DMS79 (cell line): ENCODE results near the gene CD34.

Source experiments
- DNase-seq: peaks from one replicate; lab custom pipeline; 2025; lab: John Stamatoyannopoulos, UW

The CD34 gene

GRCh38 chr1:207853372-207853757 is 57.6 kb downstream of the CD34 start:
- DNase-seq, result no peak

DNA sequence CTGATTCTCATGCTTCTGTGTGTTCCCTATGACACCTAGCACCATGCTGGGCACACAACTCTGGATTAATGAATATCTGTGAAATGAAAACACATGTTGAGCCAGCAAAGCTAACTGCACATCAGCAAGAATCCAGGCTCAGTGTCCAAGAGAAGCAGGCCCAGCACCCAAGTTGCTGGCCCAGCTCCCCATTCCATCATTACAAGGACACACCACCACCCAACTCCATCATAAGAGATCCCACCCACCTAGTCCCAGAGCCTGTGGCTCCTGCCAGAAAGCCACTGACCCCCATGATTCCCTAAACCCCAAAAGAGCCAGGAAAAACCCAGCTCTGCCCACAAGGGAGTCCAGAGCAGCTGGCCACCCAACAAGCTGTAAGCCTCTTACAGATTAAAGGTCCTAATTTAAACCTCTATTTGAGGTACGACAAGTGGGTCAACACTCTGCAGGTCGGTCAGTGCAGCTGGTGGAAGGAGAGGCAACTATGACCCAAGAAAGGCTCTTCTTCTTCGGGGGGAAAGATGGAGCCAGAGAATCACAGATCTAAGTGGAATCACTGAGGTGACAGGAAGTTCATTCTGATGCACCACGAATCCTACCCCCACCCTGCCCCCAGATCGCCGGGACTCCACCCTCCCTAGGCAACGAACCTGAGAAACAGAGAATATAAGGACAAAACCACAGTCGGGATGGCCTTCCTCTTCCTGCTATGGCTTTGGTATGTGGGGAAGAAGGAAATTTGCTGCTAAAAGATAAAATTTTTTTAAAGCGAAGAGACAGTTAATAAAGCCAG is 58.2 kb downstream of the CD34 start:
- no peak for DNase-seq

GRCh38 chr1:207851696-207852095 is 59.2 kb downstream of the CD34 start:
- no peak for DNase-seq

DNA sequence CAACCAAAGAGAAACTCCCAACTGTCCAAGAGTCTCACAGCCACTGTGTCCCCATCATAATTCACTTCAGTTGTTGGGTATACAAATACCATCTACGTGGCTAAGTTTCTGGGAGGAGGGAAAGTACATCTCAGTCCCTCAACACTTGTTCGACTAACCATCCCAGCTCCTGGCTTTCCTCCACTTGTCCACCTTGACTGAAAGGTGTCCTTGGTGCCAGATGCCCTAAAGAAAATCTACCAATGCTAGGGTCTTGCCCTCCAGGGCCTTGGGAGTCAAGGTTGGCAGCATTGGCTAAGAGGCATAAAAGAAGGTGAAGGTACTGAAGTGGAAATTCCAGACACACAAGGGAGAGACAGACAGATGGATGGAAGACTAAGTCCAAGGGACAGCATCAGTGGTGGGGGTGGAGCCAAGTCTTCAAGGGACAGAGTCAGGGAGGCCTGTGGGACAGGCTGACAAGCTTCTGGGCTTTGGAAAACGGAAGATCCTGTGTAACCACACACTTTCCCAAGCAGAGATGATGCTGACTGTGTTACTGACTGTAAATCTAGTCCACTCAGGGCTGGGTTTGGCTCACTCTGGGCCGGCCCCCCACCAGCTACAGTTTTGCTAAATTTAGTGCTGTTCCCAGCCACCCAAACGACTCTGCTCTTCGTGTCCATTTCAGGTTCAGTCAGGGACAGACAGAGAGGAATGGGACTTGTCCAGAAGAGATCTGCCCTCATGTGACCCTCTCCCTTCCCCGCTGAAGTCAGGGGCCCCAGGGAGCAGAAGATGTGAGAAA is 60.1 kb downstream of the CD34 start:
- DNase-seq, result no peak

- no peak for DNase-seq
These were observed 61.3 kb downstream of the CD34 start for GRCh38 chr1:207849646-207850045.

GRCh38 chr1:207849016-207849415 is 61.9 kb downstream of the CD34 start:
- DNase-seq, result no peak

DNA sequence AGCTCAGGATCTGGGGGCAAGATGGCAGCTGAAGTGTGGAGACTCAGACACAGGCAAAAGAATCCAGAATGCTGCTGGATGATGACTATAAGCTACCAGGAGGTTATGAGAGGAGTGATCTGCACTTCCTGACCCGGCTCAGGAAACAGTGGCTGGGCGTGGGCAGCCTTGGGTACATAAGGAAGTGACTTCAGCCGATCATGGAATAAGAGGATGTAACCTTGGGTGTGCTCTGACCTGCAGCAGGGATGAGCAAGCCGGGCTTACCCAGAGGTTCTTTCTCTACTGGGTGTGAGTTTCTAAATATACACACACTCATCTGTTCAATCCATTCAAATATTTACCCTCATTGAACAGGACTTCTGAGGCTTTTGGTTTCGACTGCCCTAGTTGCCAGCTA is 62.7 kb downstream of the CD34 start:
- DNase-seq, result no peak

GRCh38 chr1:207847116-207847515 is 63.8 kb downstream of the CD34 start:
- DNase-seq, result no peak

- no peak for DNase-seq
These were observed 65.8 kb downstream of the CD34 start for GRCh38 chr1:207845109-207845508.

DNA sequence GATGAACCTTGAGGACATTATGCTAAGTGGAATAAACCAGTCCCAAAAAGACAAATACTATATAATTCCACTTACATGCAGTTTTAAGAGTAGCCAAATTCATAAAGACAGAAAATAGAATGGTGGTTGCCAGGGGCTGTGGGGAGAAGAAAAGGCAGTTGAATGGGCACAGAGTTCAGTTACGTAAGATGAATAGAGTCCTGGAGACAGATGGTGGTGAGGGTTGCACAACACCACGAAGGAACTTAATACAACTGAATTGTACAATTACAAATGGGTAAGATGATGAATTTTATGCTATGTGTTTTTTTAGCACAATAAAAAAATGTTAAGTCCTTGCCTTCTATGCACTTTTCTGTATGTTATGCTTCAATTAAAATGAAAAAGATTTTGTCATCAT is 66.6 kb downstream of the CD34 start:
- DNase-seq, result no peak

DNA sequence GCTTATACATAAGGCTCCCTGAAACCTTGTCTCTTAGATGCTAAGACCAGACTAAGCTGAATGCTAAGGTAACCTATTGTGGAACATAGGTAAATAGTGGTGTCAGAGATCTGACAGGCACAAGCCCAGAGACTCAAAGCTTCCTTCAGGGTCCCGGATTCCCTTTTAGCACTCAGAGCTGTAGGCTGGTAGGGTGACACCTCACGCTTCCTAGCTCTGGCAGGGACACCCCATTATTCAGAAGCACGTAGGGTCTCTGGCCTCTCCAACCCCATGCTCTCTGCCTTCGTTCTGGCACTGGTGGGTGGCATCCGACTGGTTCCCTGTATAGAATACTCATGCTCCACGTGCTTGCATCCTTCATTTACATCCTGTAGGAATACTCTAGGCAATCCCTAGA is 68.4 kb downstream of the CD34 start:
- DNase-seq, result no peak

GRCh38 chr1:207841901-207842300 is 69.0 kb downstream of the CD34 start:
- DNase-seq, result no peak

DNA sequence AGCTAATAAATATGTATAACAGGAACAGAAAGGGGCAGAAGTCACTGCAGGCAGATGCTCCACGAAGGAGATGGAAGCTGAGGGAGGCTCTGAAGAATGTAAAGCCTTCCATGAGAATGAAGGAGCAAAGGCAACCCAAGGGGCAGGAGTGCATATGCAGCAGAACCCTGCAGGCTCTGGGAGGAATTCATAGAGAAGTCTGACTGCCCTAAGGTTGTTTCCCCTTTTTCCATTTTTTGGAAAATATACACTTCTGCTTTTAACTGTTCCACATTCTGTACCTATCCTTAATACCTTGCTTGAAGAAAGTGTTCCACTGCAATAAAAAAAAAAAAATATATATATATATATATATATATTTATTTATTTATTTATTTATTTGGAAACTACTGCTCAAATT is 69.6 kb downstream of the CD34 start:
- no peak for DNase-seq

DNA sequence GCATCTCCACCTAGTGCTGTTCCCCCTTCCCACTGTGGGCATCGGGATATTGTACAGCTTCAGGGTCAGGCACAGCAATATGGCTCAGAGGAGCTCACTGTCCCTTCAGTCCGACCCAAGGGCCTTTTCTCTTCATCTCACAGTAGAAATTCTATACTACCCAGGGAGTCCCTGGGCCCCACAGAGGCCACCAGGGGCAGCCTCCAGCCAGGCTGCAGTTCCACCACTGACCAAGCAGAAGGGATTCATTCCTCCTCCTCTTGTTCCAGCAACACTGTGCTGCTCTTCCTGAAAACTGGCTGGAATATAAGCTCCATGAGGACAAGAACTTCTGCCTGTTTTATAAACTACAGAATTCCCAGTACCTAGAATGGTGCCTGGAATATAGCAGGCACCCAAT is 70.5 kb downstream of the CD34 start:
- DNase-seq, result no peak

DNA sequence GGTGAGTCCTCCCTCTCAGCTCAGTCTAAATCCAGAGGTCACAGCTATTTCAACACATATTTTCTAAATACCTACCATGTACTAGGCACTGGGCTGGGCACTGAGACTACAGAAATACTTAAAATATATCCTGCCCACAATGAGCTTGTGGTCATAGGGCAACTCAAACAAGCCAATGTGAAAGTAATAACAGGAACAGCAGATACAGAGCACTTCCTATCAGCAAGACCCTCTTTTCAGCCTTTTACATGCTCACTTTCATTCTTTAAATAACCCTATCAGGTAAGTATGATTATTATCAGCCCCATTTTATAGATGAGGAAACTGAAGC is 71.9 kb downstream of the CD34 start:
- no peak for DNase-seq

GRCh38 chr1:207838156-207839082 is 72.5 kb downstream of the CD34 start:
- DNase-seq, result no peak

DNA sequence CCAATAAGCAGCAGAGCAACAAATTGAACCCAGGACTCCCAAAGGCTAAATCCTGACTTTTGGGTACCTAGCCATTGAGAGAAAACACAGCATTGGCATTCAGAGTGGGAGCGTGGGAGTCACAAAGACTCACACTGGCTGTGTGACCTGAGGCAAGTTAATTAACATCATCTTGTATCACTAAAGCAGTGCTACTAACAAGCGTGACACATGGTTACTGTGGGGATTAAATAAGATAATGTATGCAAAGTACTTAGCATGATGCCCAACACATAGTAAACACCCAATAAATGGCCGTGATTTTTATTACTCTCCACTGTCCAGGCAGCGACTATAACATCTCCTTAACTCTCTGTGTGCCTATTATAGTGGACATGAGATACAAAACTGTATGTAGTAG is 73.3 kb downstream of the CD34 start:
- no peak for DNase-seq

DNA sequence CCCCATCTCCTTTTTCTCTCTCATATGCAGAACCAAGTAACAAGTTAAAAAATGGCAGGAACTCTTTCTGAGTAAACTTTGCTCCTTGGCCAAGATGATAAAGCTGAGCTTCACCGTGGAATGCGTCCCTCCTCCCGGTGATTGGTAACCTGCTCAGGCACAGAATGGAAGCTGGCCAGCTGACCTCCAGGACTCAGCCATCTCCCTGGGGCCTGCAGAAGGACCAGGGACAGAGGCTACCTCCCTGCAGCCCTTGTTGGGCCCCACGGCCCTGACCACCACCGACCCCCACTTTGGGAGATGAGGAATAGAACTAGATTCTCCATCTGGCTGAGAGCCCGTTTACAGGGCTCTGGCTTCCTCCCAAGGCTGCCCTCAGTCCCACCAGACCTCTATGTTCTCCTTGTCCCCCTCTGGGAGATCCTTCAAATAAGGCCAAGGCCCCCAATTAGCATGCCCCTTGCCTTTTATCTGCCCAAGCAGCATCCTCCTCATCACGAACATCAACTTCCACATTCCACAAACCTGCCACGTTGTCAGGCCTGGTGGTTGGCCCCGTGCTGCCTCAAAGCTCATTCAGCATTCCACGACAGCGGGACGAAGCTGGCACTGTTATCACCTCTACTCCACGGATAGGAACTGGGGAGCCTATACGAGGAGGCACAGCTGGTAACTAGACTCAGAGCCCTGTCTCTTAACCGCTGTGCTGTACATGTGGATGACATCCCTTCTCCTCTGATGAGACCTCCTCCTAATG is 74.2 kb downstream of the CD34 start:
- no peak for DNase-seq

DNA sequence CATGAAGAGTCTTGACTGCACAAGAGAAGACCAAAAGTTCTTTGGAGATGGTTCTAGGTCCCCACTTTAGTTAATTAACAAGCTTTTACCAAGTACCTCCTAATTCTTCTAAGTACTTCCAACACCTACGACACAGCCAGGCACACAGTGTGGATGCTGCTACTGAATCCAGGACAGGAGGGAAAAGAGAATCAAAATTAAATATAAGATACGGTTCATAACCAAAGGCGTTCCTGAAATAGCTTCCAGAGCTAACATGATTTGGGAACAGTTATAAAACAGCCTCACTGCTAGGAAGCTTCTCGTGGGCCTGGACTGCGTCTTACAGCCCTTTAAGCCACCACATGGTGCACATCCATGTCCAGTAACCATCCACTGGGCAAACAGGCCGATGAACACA is 75.0 kb downstream of the CD34 start:
- DNase-seq, result no peak

DNA sequence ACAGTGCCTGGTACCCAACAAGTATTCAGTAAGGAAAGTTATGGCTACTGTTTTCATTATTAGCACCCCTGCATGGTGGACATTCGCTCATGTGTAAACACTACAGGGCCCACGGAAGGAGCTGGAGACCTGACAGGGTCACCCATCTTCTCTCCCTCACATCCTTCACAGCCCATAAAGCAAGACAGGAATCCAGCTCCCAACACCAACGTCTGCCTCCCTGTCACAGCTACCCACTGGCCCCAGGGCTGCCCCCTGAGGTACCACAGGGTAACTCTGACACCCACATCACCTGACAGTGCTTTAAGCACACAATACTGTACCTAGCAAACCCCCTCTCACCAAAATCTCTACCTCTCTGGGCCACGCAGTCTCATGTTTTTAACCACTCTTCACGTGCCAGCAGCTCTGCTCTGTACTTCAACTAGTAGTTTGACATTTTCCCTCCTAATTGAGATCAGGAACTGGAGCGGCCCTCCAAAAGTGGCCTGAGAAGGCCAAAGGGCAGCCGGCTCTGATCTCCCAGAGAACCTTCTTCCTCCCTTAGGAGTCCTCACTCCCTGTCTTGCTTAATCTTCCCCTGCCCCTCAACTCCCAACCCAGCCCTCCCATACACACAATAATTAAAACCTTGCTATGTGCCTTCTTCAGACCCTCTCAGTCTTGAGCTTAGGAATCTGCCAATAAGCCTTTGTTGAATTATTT is 76.8 kb downstream of the CD34 start:
- no peak for DNase-seq

DNA sequence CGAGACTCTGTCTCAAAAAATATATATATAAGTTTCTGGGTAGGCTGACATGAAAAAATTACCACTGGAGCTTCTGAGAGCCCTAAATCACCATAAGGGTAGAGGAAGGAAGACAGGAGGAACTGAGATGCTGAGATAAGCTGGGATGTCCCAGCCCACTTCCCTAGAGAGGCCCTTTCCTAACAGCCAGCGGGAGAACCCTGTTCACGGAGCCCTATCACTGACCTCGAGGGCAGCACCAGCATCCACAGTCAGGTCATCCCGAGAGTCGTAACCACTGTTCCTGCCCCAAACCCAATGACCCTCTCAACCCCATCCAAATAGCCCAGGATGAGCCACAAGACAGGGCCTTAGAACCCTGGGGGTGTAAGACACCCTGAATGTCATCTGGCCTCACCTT is 77.5 kb downstream of the CD34 start:
- no peak for DNase-seq
